Neutrophil (primary cell): Measurements from ENCODE around the gene ACOT11.

Source experiments
- H3K27ac ChIP-seq: fragments of 200-600 bp; sonication (generic); 2 replicates; pipeline ENCODE4 v1.5.1; 2016; ENCODE audit warnings: mild to moderate bottlenecking, moderate library complexity
- H3K27me3 ChIP-seq: fragments of 200-600 bp; sonication (generic); 2 replicates; pipeline ENCODE4 v1.6.0; 2016; ENCODE audit warnings: mild to moderate bottlenecking
- H3K36me3 ChIP-seq: fragments of 200-600 bp; sonication (generic); 2 replicates; pipeline ENCODE4 v1.5.1; 2017
- H3K4me1 ChIP-seq, 2 experiments: fragments of 200-600 bp in 1 of 2; sonication (generic) in 1 of 2; 1 replicate in 1 of 2; 2 replicates in 1 of 2; pipeline versions ENCODE4 v1.5.1 to v1.6.1; 2013 to 2016; ENCODE audit warnings: low read depth in 1 of 2, low read length in 1 of 2, mild to moderate bottlenecking in 1 of 2, moderate library complexity in 1 of 2; ENCODE audit not compliant: control insufficient read depth in 1 of 2, insufficient read depth in 1 of 2
- H3K4me3 ChIP-seq, 2 experiments: fragments of 200-600 bp in 1 of 2; sonication (generic) in 1 of 2; 1 replicate in 1 of 2; 2 replicates in 1 of 2; pipeline ENCODE4 v1.5.1; 2013 to 2016; ENCODE audit warnings: low read depth in 1 of 2, low read length in 1 of 2, mild to moderate bottlenecking in 1 of 2, moderate library complexity in 1 of 2
- H3K9me3 ChIP-seq: fragments of 200-600 bp; sonication (generic); 2 replicates; pipeline ENCODE4 v1.5.1; 2016
- TF ChIP-seq, protein P1 (sequence below): fragments of 200-600 bp; sonication (generic); IDR thresholded peaks from 2 replicates; pipeline ENCODE4 v1.5.1; 2016; ENCODE audit warnings: antibody characterized with exemption

Gene ACOT11

DNA sequence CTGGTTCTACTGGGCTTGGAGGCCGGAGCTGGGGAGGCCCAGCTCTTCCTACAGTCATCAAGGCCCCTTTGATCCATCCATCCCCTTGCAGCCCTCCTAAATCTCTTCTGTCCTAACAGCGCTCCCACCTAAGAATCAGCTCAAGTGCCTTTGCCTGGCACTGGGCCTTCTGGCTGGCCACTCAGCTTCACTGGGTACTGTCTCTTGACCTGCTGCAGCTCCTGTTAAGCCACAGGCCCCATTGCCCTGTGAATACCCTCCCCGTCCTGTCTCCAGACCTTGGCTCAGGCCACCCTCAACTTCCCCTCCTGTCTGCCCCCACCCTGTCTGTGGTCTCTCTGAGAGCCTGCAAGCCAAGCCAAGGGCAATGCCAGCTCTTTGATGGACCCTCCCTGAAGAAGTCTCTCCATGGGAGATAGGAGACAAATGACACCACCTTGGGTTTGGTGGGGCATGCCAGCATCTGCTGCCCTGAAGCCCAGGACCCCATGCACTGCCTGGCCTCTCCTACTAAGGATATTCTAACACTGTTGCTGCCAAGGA lies 48.0 kb downstream of the ACOT11 start:
- H3K27ac ChIP-seq = no peak overlapping the region
- H3K27me3 ChIP-seq = no peaks in the 10 kb centered on the region
- H3K4me3 ChIP-seq = no peak overlapping the region
- H3K4me1 ChIP-seq = no peaks in the 10 kb centered on the region
- TF ChIP-seq, protein P1, sequence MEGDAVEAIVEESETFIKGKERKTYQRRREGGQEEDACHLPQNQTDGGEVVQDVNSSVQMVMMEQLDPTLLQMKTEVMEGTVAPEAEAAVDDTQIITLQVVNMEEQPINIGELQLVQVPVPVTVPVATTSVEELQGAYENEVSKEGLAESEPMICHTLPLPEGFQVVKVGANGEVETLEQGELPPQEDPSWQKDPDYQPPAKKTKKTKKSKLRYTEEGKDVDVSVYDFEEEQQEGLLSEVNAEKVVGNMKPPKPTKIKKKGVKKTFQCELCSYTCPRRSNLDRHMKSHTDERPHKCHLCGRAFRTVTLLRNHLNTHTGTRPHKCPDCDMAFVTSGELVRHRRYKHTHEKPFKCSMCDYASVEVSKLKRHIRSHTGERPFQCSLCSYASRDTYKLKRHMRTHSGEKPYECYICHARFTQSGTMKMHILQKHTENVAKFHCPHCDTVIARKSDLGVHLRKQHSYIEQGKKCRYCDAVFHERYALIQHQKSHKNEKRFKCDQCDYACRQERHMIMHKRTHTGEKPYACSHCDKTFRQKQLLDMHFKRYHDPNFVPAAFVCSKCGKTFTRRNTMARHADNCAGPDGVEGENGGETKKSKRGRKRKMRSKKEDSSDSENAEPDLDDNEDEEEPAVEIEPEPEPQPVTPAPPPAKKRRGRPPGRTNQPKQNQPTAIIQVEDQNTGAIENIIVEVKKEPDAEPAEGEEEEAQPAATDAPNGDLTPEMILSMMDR = no peak
- H3K36me3 ChIP-seq = peaks cover 15% of the 10 kb centered on the region
- H3K9me3 ChIP-seq = no peaks in the 10 kb centered on the region

DNA sequence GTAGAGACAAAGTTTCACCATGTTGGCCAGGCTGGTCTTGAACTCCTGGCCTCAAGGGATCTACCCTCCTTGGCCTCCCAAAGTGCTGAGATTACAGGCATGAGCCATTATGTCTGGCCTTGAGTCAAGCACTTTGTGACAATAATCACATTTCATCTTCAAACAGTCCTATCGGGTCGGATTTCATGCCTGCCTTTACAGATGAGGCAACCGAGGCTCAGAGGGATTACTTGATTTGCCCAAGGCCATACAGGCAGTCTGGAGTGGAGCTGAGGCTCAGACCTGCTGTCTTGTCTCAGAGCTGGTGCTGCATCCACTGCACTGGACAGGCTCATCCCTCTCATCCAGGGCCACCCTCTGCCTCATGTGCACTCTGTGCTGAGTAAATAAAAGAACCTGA lies 48.7 kb downstream of the ACOT11 start:
- TF ChIP-seq, protein P1 = no peak
- no peak overlapping the region for H3K27ac ChIP-seq
- no peaks in the 10 kb centered on the region for H3K4me1 ChIP-seq
- no peaks in the 10 kb centered on the region for H3K9me3 ChIP-seq
- H3K4me3 ChIP-seq = no peak overlapping the region
- H3K27me3 ChIP-seq = no peaks in the 10 kb centered on the region
- H3K36me3 ChIP-seq = peaks cover 22% of the 10 kb centered on the region

DNA sequence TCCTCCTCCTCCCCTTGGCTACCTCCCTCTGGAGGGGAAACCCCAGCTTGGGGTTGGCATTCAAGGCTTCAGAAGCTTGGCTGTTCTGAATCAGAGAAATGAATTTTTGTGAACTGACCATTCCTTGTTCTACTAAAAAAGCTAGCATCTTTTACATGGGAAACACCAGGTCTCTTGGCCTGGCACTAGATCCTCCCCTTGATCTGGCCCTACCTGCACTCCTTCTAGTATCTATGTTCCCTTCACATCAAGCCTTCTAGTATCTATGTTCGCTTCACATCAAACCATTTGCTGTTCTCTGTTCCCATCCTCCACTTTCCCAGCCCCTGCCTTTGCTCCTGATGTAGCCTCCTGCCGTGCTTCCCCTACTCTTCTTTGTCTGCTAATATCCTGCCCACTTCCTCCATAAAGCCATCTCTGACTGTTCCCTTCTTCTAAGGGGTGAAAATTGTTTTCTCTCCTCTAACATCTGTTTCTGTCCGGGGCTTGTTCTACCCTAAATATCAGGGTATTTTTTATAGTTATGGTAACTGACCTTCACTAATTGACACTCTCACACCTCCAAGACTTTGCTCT lies 49.5 kb downstream of the ACOT11 start:
- Histone ChIP-seq H3K4me3 (no peak overlapping the region), H3K36me3 (peaks cover 22% of the 10 kb centered on the region), H3K27me3 (no peaks in the 10 kb centered on the region), H3K9me3 (no peaks in the 10 kb centered on the region), H3K27ac (no peak overlapping the region), H3K4me1 (no peaks in the 10 kb centered on the region)
- TF ChIP-seq, protein P1 = no peak

DNA sequence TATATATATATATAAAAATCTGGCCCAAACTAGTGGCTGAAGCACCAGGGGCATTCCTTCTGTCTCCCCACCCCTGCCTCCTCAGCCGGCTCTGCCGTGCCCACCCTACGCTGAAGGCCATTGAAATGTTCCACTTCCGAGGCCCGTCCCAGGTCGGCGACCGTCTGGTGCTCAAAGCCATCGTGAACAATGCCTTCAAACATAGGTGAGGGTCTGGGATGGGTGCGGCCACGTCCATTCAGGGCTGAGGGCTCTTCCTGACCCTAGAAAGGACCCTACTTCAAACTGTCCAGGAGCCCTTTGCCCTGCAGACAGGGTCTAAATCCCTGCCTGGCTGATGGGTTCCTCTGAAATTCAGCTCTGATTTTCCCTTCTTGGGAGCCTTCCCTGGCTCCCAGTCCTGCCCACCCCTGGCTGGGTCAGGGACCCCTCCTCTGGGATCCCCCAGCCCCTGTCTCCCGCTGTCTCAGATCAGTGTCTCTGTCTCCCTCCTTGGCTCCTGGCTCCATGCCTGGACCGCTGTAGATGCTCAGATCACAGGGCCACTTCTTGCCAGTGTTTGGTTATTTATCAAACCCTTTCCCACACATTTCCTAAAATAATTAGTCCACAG lies 51.3 kb downstream of the ACOT11 start:
- no peak overlapping the region for H3K27ac ChIP-seq
- H3K9me3 ChIP-seq = no peaks in the 10 kb centered on the region
- TF ChIP-seq, protein P1 = no peak
- H3K36me3 ChIP-seq = peaks cover 16% of the 10 kb centered on the region
- no peaks in the 10 kb centered on the region for H3K27me3 ChIP-seq
- H3K4me3 ChIP-seq = no peak overlapping the region
- H3K4me1 ChIP-seq = no peaks in the 10 kb centered on the region

DNA sequence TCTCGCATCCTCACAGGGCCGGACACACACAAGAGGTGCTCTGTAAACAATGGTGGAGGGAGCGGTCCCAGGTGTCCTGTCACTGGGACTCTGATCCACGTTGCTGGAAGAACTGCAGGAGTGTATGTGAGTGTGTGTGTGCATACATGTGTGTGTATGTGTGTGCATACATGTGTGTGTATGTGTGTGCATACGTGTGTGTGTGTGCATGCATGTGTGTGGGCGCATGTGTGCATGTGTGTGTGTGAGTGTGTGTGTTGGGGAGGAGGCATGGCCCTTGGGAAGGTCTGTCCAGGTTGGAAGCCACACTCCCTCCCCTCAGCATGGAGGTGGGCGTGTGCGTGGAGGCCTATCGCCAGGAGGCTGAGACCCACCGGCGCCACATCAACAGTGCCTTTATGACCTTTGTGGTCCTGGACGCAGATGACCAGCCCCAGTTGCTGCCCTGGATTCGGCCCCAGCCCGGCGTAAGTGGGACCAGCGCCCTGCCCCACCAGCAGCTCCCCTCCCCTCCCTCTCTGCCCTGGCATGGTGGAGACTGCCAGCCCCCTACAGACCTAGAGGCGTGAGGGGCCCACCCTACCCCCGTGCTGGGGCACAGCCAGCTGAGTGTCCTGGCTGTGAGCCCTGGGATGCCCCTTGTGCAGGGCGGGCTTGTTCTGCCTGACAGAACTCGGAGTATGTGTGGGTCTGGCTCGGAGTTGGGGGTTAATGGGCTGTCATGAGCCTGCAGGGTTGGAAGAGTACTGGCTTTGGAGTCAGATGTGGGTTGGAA lies 53.1 kb downstream of the ACOT11 start:
- no peaks in the 10 kb centered on the region for H3K27me3 ChIP-seq

More for the DNA sequence above, 53.1 kb downstream of the ACOT11 start:
- Histone ChIP-seq H3K9me3 (no peaks in the 10 kb centered on the region), H3K4me1 (peaks cover 0 to 7% of the 10 kb centered on the region in 2 experiments), H3K36me3 (peaks cover 16% of the 10 kb centered on the region), H3K4me3 (no peak overlapping the region), H3K27ac (no peak overlapping the region)
- TF ChIP-seq, protein P1 = no peak
